HepG2 (cell line): ENCODE measurements around the gene ALPK3. TPM values are rescaled to one million over a fixed set of nuclear protein-coding genes. Genes with fewer than 3 reads are reported as not detected.

Experiments
- ATAC-seq: fragments of 200-7000 bp; cut with Tn5 transposase; 3 replicates; pipeline ENCODE4 v1.9.1; 2020; ENCODE audit warnings: mild to moderate bottlenecking, moderate library complexity
- BruUV-seq: library from RNA; stranded (reverse); fragments of 400-500 nt; replicated peaks from 2 replicates; lab custom pipeline; 2021; lab: Mats Ljungman, UMichigan
- CTCF ChIA-PET: fragments of 300-600 bp; formaldehyde crosslinking; extraction: SDS; loops from one replicate; lab custom pipeline; 2021; ENCODE audit warnings: low total read pairs, inconsistent platforms, low intra/inter-chr PET ratio; lab: Yijun Ruan, JAX
- POLR2A ChIA-PET: fragments of 350-600 bp; sonication (Branson Sonifier 250); formaldehyde crosslinking; loops from one replicate; lab custom pipeline; 2020; ENCODE audit warnings: antibody characterized with exemption, inconsistent platforms; lab: Yijun Ruan, JAX
- DNase-seq: peaks from one replicate; pipeline ENCODE4 v3.0.0-alpha.2; 2015; ENCODE audit warnings: low spot score
- FAIRE-seq: peaks from 3 replicates; lab custom pipeline; 2011; peaks lifted over from hg19 to GRCh38; lab: Jason Lieb, UNC
- H2AFZ ChIP-seq: one replicate; pipeline ENCODE4 v1.6.1; 2011; ENCODE audit warnings: low read length, inconsistent platforms
- H3K27ac ChIP-seq: fragments of 300-600 bp; 3 replicates; pipeline ENCODE4 v1.8.0; 2011; ENCODE audit warnings: mixed run types, mild to moderate bottlenecking, mixed read lengths, low read length, inconsistent platforms; ENCODE audit not compliant: insufficient read depth; ENCODE audit errors: extremely low read length
- H3K27me3 ChIP-seq, 2 experiments: fragments of 200-600 bp in 1 of 2; 2 replicates in 1 of 2; 3 replicates in 1 of 2; pipeline versions ENCODE4 v1.6.0 to v1.8.0; 2011; ENCODE audit warnings: low read length in 2 of 2, mild to moderate bottlenecking in 2 of 2, moderate library complexity in 2 of 2, inconsistent platforms in 1 of 2; ENCODE audit not compliant: insufficient read depth in 2 of 2, control insufficient read depth in 1 of 2
- H3K36me3 ChIP-seq, 2 experiments: fragments of 200-600 bp in 1 of 2; replicated peaks in 1 of 2; 2 replicates in 1 of 2; 3 replicates in 1 of 2; pipeline versions ENCODE4 v1.5.1 to v1.8.0; 2011; ENCODE audit warnings: low read length in 2 of 2, inconsistent platforms in 1 of 2; ENCODE audit not compliant: insufficient read depth in 2 of 2, control insufficient read depth in 1 of 2
- H3K4me1 ChIP-seq: 2 replicates; pipeline ENCODE4 v1.5.1; 2012; ENCODE audit warnings: low read length, inconsistent platforms; ENCODE audit not compliant: insufficient read depth
- H3K4me2 ChIP-seq: 2 replicates; pipeline ENCODE4 v1.6.0; 2011; ENCODE audit warnings: low read depth, low read length, inconsistent platforms
- H3K4me3 ChIP-seq, 3 experiments: fragments of 200-600 bp in 1 of 3; sonication (generic), shearing (Covaris generic) in 1 of 3; replicated peaks in 1 of 3; 2 replicates each; pipeline ENCODE4 v1.5.1; 2011 to 2016; ENCODE audit warnings: low read length in 3 of 3, inconsistent platforms in 2 of 3, low read depth in 2 of 3, mild to moderate bottlenecking in 2 of 3, control low read depth in 1 of 3, mixed read lengths in 1 of 3; ENCODE audit not compliant: insufficient read depth in 1 of 3
- H3K79me2 ChIP-seq: one replicate; pipeline ENCODE4 v1.6.1; 2011; ENCODE audit warnings: low read length, inconsistent platforms; ENCODE audit not compliant: insufficient read depth
- H3K9ac ChIP-seq: 2 replicates; pipeline ENCODE4 v1.6.0; 2011; ENCODE audit warnings: mild to moderate bottlenecking, low read depth, low read length, inconsistent platforms; ENCODE audit not compliant: insufficient read depth
- H3K9me3 ChIP-seq: 2 replicates; pipeline ENCODE4 v1.5.1; 2012; ENCODE audit warnings: mild to moderate bottlenecking, low read length
- H4K20me1 ChIP-seq: 2 replicates; pipeline ENCODE4 v1.6.0; 2011; ENCODE audit warnings: inconsistent platforms, mild to moderate bottlenecking, low read length, moderate library complexity; ENCODE audit not compliant: insufficient read depth
- FIP1L1 ChIP-seq: fragments of 200-400 bp; formaldehyde crosslinking; IDR thresholded peaks from 2 replicates; pipeline ENCODE4 v1.6.1; 2018; ENCODE audit warnings: low read depth, mild to moderate bottlenecking, low read length, moderate library complexity, borderline replicate concordance; ENCODE audit not compliant: insufficient read depth
- HES4 ChIP-seq: sonication (generic); formaldehyde crosslinking; IDR thresholded peaks from 2 replicates; pipeline ENCODE4 v1.9.0; 2021; ENCODE audit warnings: mild to moderate bottlenecking, missing genetic modification reagents, borderline replicate concordance
- IRF2 ChIP-seq: IDR thresholded peaks from 2 replicates; pipeline ENCODE4 v1.6.1; 2018; ENCODE audit warnings: missing genetic modification reagents, missing compliant biosample characterization
- KLF16 ChIP-seq, 2 experiments: sonication (generic) in 1 of 2; formaldehyde crosslinking in 1 of 2; IDR thresholded peaks; 2 replicates each; pipeline versions ENCODE4 v1.6.1 to v1.8.0; 2016 to 2023; ENCODE audit warnings: missing genetic modification reagents in 2 of 2, missing compliant biosample characterization in 1 of 2
- PHF20 ChIP-seq: sonication (generic); formaldehyde crosslinking; IDR thresholded peaks from 2 replicates; pipeline ENCODE4 v1.5.0; 2020; ENCODE audit warnings: mild to moderate bottlenecking, missing genetic modification reagents
- TCF7 ChIP-seq: sonication (generic); IDR thresholded peaks from 2 replicates; pipeline ENCODE4 v1.6.1; 2016; ENCODE audit warnings: antibody characterized with exemption, low read depth
- XRCC5 ChIP-seq: fragments of 200-400 bp; formaldehyde crosslinking; optimal IDR thresholded peaks from 2 replicates; pipeline ENCODE3; 2017; ENCODE audit warnings: mild to moderate bottlenecking, low read length
- ZNF530 ChIP-seq: sonication (generic); formaldehyde crosslinking; IDR thresholded peaks from 2 replicates; pipeline ENCODE4 v1.5.0; 2020; ENCODE audit warnings: low read depth, mild to moderate bottlenecking, missing genetic modification reagents
- ZNF558 ChIP-seq: sonication (generic); formaldehyde crosslinking; IDR thresholded peaks from 2 replicates; pipeline ENCODE4 v1.9.0; 2022; ENCODE audit warnings: mild to moderate bottlenecking, missing genetic modification reagents, borderline replicate concordance
- ZNF567 ChIP-seq: sonication (generic); formaldehyde crosslinking; IDR thresholded peaks from 2 replicates; pipeline ENCODE4 v1.8.1; 2023; ENCODE audit warnings: mild to moderate bottlenecking, missing genetic modification reagents, borderline replicate concordance
- ZNF569 ChIP-seq: sonication (generic); formaldehyde crosslinking; IDR thresholded peaks from 2 replicates; pipeline ENCODE4 v1.5.0; 2020; ENCODE audit warnings: mild to moderate bottlenecking, missing genetic modification reagents, moderate library complexity, borderline replicate concordance
- ZNF670 ChIP-seq: sonication (generic); formaldehyde crosslinking; IDR thresholded peaks from 2 replicates; pipeline ENCODE4 v1.8.0; 2022; ENCODE audit warnings: mild to moderate bottlenecking, missing genetic modification reagents, borderline replicate concordance
- ZNF713 ChIP-seq: sonication (generic); formaldehyde crosslinking; IDR thresholded peaks from 2 replicates; pipeline ENCODE4 v1.4.0; 2020; ENCODE audit warnings: mild to moderate bottlenecking, missing genetic modification reagents
- WGBS: methylation state at CpG from one replicate; pipeline ENCODE4 v1.1.6; 2017; ENCODE audit warnings: low lambda C conversion rate; 5-methylcytosine and 5-hydroxymethylcytosine counted together
- in situ Hi-C: cut with HindIII; loops from 2 replicates; pipeline ENCODE4 v1.10.0; 2017; ENCODE audit warnings: low pct_unique_long_range_greater_than_20kb; ENCODE audit not compliant: extremely low pct_ligation_motif_present
- intact Hi-C: fragments of 100-400 bp; cut with micrococcal nuclease; formaldehyde crosslinking; loops from one replicate; pipeline ENCODE4 v1.10.0; 2022; ENCODE audit not compliant: unreplicated experiment
- polyA plus RNA-seq, 8 experiments: library from polyadenylated mRNA; depleted of rRNA in 3 of 8; stranded (reverse) in 7 of 8; unstranded in 1 of 8; fragments of >200 nt; fragmentation: Illumina TruSeq in 4 of 8; extraction: Trizol in 4 of 8; gene quantifications; 2 replicates each; pipeline versions ENCODE4 v1.2.1 to v1.2.3, GENCODE V29; 2011 to 2016; ENCODE audit warnings: low read depth in 4 of 8, missing spikeins in 1 of 8, mixed read lengths in 1 of 8; ENCODE audit not compliant: insufficient read depth in 1 of 8
- total RNA-seq, 5 experiments: library from RNA; depleted of rRNA; stranded (reverse); fragments of >200 nt; fragmentation: Illumina TruSeq; extraction: Trizol; gene quantifications; 2 replicates each; pipeline ENCODE4 v1.2.3, GENCODE V29; 2016; ENCODE audit warnings: low read depth in 1 of 5
- TF ChIP-seq, protein P1 (sequence below): sonication (generic); formaldehyde crosslinking; IDR thresholded peaks from 2 replicates; pipeline ENCODE4 v1.9.0; 2022; ENCODE audit warnings: low read depth, missing genetic modification reagents
- TF ChIP-seq, protein P2 (sequence below): sonication (generic); formaldehyde crosslinking; IDR thresholded peaks from 2 replicates; pipeline ENCODE4 v1.5.0; 2020; ENCODE audit warnings: mild to moderate bottlenecking, missing genetic modification reagents, borderline replicate concordance
- TF ChIP-seq, protein P3 (sequence below): sonication (generic); formaldehyde crosslinking; IDR thresholded peaks from 2 replicates; pipeline ENCODE4 v1.9.0; 2021; ENCODE audit warnings: missing genetic modification reagents, mild to moderate bottlenecking, borderline replicate concordance

Gene ALPK3
- total and polyA plus RNA-seq, 2 of the 13 experiments (the other 11 are each of a cell fraction or from before 2014, with no cell fraction given), result 0.04 to 0.42 TPM

DNA sequence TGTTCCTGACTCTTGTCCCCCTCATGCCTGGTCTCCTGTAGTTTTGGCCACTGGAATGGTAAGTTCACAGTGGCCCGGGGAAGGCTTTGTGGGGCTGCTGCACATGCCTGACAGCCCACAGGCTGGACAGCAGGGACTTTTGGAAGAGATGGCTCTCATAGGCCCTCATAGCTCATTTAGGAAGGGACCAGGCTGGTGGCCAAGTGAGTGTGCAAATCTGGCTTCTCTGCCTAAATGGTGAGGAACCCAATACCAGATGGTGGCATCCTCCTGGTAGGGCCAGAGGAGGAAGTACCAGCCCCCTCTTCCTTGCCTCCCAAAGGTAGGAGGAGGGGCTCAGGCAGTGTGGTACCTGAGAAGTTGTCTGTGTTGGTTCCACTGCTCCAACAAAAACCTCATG lies 25.6 kb downstream of the ALPK3 start:
- DNase-seq, result no peak
- CTCF ChIA-PET, result no interaction called here
- ATAC-seq, result no peak
- TF ChIP-seq ZNF569 (CRISPR knock-in tag) (no peak), TCF7 (no peak), FIP1L1 (no peak), PHF20 (CRISPR knock-in tag) (no peak), ZNF558 (CRISPR knock-in tag) (no peak), ZNF567 (CRISPR knock-in tag) (no peak), IRF2 (CRISPR knock-in tag) (no peak), HES4 (no peak), KLF16 (CRISPR knock-in tag; IDR thresholded peaks at IDR 0.05) (no peak), ZNF670 (CRISPR knock-in tag) (no peak), ZNF713 (CRISPR knock-in tag) (no peak), XRCC5 (no peak), ZNF530 (no peak)
- TF ChIP-seq, protein P1, sequence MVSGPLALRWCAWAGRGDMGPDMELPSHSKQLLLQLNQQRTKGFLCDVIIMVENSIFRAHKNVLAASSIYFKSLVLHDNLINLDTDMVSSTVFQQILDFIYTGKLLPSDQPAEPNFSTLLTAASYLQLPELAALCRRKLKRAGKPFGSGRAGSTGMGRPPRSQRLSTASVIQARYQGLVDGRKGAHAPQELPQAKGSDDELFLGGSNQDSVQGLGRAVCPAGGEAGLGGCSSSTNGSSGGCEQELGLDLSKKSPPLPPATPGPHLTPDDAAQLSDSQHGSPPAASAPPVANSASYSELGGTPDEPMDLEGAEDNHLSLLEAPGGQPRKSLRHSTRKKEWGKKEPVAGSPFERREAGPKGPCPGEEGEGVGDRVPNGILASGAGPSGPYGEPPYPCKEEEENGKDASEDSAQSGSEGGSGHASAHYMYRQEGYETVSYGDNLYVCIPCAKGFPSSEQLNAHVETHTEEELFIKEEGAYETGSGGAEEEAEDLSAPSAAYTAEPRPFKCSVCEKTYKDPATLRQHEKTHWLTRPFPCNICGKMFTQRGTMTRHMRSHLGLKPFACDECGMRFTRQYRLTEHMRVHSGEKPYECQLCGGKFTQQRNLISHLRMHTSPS (CRISPR knock-in tag), result no peak
- TF ChIP-seq, protein P2, sequence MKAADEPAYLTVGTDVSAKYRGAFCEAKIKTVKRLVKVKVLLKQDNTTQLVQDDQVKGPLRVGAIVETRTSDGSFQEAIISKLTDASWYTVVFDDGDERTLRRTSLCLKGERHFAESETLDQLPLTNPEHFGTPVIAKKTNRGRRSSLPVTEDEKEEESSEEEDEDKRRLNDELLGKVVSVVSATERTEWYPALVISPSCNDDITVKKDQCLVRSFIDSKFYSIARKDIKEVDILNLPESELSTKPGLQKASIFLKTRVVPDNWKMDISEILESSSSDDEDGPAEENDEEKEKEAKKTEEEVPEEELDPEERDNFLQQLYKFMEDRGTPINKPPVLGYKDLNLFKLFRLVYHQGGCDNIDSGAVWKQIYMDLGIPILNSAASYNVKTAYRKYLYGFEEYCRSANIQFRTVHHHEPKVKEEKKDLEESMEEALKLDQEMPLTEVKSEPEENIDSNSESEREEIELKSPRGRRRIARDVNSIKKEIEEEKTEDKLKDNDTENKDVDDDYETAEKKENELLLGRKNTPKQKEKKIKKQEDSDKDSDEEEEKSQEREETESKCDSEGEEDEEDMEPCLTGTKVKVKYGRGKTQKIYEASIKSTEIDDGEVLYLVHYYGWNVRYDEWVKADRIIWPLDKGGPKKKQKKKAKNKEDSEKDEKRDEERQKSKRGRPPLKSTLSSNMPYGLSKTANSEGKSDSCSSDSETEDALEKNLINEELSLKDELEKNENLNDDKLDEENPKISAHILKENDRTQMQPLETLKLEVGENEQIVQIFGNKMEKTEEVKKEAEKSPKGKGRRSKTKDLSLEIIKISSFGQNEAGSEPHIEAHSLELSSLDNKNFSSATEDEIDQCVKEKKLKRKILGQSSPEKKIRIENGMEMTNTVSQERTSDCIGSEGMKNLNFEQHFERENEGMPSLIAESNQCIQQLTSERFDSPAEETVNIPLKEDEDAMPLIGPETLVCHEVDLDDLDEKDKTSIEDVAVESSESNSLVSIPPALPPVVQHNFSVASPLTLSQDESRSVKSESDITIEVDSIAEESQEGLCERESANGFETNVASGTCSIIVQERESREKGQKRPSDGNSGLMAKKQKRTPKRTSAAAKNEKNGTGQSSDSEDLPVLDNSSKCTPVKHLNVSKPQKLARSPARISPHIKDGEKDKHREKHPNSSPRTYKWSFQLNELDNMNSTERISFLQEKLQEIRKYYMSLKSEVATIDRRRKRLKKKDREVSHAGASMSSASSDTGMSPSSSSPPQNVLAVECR (CRISPR knock-in tag), result no peak
- TF ChIP-seq, protein P3, sequence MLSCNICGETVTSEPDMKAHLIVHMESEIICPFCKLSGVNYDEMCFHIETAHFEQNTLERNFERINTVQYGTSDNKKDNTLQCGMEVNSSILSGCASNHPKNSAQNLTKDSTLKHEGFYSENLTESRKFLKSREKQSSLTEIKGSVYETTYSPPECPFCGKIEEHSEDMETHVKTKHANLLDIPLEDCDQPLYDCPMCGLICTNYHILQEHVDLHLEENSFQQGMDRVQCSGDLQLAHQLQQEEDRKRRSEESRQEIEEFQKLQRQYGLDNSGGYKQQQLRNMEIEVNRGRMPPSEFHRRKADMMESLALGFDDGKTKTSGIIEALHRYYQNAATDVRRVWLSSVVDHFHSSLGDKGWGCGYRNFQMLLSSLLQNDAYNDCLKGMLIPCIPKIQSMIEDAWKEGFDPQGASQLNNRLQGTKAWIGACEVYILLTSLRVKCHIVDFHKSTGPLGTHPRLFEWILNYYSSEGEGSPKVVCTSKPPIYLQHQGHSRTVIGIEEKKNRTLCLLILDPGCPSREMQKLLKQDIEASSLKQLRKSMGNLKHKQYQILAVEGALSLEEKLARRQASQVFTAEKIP (CRISPR knock-in tag), result no peak

More for the DNA sequence above, 25.6 kb downstream of the ALPK3 start:
- Histone ChIP-seq H3K9ac (no peak overlapping the region), H3K9me3 (peaks cover 7% of the 10 kb centered on the region; the same call in 1 of the 2 replicates), H3K79me2 (no peaks in the 10 kb centered on the region), H3K4me3 (no peak overlapping the region), H3K27ac (no peak overlapping the region), H3K27me3 (peaks cover 0 to 4% of the 10 kb centered on the region in 2 experiments; a peak in 2 of 5 replicates), H2AFZ (no peak overlapping the region), H3K4me1 (peaks cover 56% of the 10 kb centered on the region), H3K4me2 (no peak overlapping the region), H4K20me1 (no peaks in the 10 kb centered on the region), H3K36me3 (no peaks in the 10 kb centered on the region)
- intact Hi-C loops (no loop called here), in situ Hi-C loops (loop anchor here (25.0 kb wide), 1 partner anchor 320 kb away; no protein-coding TSS in a partner anchor)
- no peak for FAIRE-seq
- WGBS, result 0% methylated on average over 1 of the region's 1 CpG
- POLR2A ChIA-PET, result no interaction called here
- BruUV-seq, result no TSS peak
